Keratinocyte (primary cell): ENCODE measurements around the gene RFX8. TPM values are rescaled to one million over a fixed set of nuclear protein-coding genes. Genes with fewer than 3 reads are reported as not detected.
A peak's percentile ranks its signal among the peaks of the same experiment; 100 is the strongest.

Source experiments
- DNase-seq: peaks from one replicate; pipeline ENCODE4 v3.0.0-alpha.2; 2011; ENCODE audit warnings: low read depth, missing footprints, low spot score
- FAIRE-seq: peaks from 2 replicates; lab custom pipeline; 2011; peaks lifted over from hg19 to GRCh38; lab: Jason Lieb, UNC
- H2AFZ ChIP-seq: 2 replicates; pipeline ENCODE4 v1.6.0; 2012; ENCODE audit warnings: low read length, control low read depth, inconsistent platforms; ENCODE audit not compliant: control insufficient read depth
- H3K27ac ChIP-seq: 2 replicates; pipeline ENCODE4 v1.5.1; 2011; ENCODE audit warnings: low read length; ENCODE audit not compliant: control insufficient read depth, insufficient read depth
- H3K27me3 ChIP-seq: 3 replicates; pipeline ENCODE4 v1.6.0; 2011; ENCODE audit warnings: low read length; ENCODE audit not compliant: control insufficient read depth, insufficient read depth; ENCODE audit errors: extremely low read depth
- H3K36me3 ChIP-seq, 2 experiments: 2 replicates in 1 of 2; 3 replicates in 1 of 2; pipeline ENCODE4 v1.5.1; 2011; ENCODE audit warnings: low read length in 2 of 2, mild to moderate bottlenecking in 1 of 2; ENCODE audit not compliant: control insufficient read depth in 2 of 2, insufficient read depth in 2 of 2; ENCODE audit errors: extremely low read depth in 1 of 2
- H3K4me1 ChIP-seq: 3 replicates; pipeline ENCODE4 v1.5.1; 2011; ENCODE audit warnings: low read length; ENCODE audit not compliant: control insufficient read depth, insufficient read depth; ENCODE audit errors: extremely low read depth
- H3K4me2 ChIP-seq: 3 replicates; pipeline ENCODE4 v1.6.0; 2011; ENCODE audit warnings: low read depth, low read length; ENCODE audit not compliant: control insufficient read depth, insufficient read depth; ENCODE audit errors: extremely low read depth
- H3K4me3 ChIP-seq, 3 experiments: fragments of 200-600 bp in 1 of 3; sonication (generic) in 1 of 3; 2 replicates in 2 of 3; 3 replicates in 1 of 3; pipeline ENCODE4 v1.5.1; 2011 to 2016; ENCODE audit warnings: low read length in 3 of 3, mild to moderate bottlenecking in 3 of 3, control low read depth in 2 of 3, inconsistent platforms in 1 of 3, low read depth in 1 of 3, mixed read lengths in 1 of 3, mixed run types in 1 of 3, moderate library complexity in 1 of 3; ENCODE audit not compliant: control insufficient read depth in 2 of 3, insufficient read depth in 2 of 3; ENCODE audit errors: extremely low read depth in 1 of 3
- H3K79me2 ChIP-seq: 2 replicates; pipeline ENCODE4 v1.6.0; 2012; ENCODE audit warnings: low read length; ENCODE audit not compliant: control insufficient read depth, insufficient read depth
- H3K9ac ChIP-seq: 3 replicates; pipeline ENCODE4 v1.6.0; 2011; ENCODE audit warnings: low read length; ENCODE audit not compliant: control insufficient read depth, insufficient read depth; ENCODE audit errors: extremely low read depth
- H3K9me1 ChIP-seq: 3 replicates; pipeline ENCODE4 v1.6.0; 2011; ENCODE audit warnings: low read length; ENCODE audit not compliant: control insufficient read depth, insufficient read depth; ENCODE audit errors: extremely low read depth
- H3K9me3 ChIP-seq: 2 replicates; pipeline ENCODE4 v1.5.1; 2012; ENCODE audit warnings: low read depth, low read length; ENCODE audit not compliant: control insufficient read depth
- H4K20me1 ChIP-seq: 3 replicates; pipeline ENCODE4 v1.6.0; 2011; ENCODE audit warnings: low read length; ENCODE audit not compliant: control insufficient read depth, insufficient read depth; ENCODE audit errors: extremely low read depth
- EZH2 ChIP-seq: IDR thresholded peaks from one replicate; pipeline ENCODE4 v1.6.1; 2012; ENCODE audit warnings: inconsistent platforms, mild to moderate bottlenecking, low read length, moderate library complexity
- dilution Hi-C: fragments of 300-500 bp; cut with MboI; formaldehyde crosslinking; loops from one replicate; pipeline ENCODE4 v1.7.0; 2020; ENCODE audit warnings: low sequenced_read_pairs; ENCODE audit not compliant: extremely low pct_ligation_motif_present
- polyA plus RNA-seq, 5 experiments: library from polyadenylated mRNA; depleted of rRNA in 3 of 5; stranded (reverse) in 3 of 5; stranded (forward) in 1 of 5; unstranded in 1 of 5; fragments of >200 nt; gene quantifications; 1 replicate in 1 of 5; 2 replicates in 3 of 5; 3 replicates in 1 of 5; pipeline versions ENCODE4 v1.2.1 to v1.2.3, GENCODE V29; 2011 to 2012; ENCODE audit warnings: missing spikeins in 2 of 5, low read depth in 1 of 5, low replicate concordance in 1 of 5
- TF ChIP-seq, protein P1 (sequence below), 3 experiments: IDR thresholded peaks in 1 of 3; conservative IDR thresholded peaks in 1 of 3; optimal IDR thresholded peaks in 1 of 3; 2 replicates in 2 of 3; 3 replicates in 1 of 3; pipeline versions ENCODE3 to v1.5.1; 2011; ENCODE audit warnings: low read length in 3 of 3, mild to moderate bottlenecking in 3 of 3, moderate library complexity in 2 of 3, control low read depth in 1 of 3, inconsistent platforms in 1 of 3; ENCODE audit not compliant: insufficient read depth in 2 of 3; ENCODE audit errors: extremely low read depth in 1 of 3

The RFX8 gene
- polyA plus RNA-seq, 1 donor (not counting 4 experiments of a cell fraction or from before 2014, with no cell fraction given), result 0.05 TPM

DNA sequence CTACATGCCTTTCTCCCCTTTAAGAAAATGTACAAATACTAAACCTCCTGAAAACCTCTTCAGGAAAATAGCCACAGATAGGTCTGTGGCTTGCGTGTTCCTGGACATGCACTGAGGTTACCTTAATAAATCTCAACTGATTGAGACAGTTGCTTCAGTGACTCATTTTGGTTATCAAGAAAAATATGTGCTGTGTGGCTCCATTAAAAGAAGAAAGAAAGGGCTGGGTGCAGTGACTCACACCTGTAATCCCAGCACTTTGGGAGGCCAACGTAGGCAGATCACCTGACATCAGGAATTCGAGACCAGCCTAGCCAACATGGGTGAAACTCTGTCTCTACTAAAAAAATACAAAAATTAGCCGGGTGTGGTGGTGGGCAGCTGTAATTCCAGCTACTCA, 114.7 kb downstream of the RFX8 start:
- H3K4me1 ChIP-seq, result peaks cover 49% of the 10 kb centered on the region
- no peaks in the 10 kb centered on the region for H3K79me2 ChIP-seq
- H4K20me1 ChIP-seq, result no peaks in the 10 kb centered on the region
- DNase-seq, result no peak
- peak overlapping the region; percentile 43 for H3K9ac ChIP-seq
- H3K27me3 ChIP-seq, result no peaks in the 10 kb centered on the region
- no peaks in the 10 kb centered on the region for H3K36me3 ChIP-seq
- peak overlapping the region; percentile 68 for H3K4me2 ChIP-seq
- dilution Hi-C loops, result no loop called here
- H3K4me3 ChIP-seq, result no peak overlapping the region
- H3K27ac ChIP-seq, result peak overlapping the region; percentile 82
- peak; percentile 90 for FAIRE-seq
- TF ChIP-seq EZH2, result no peak
- TF ChIP-seq, protein P1, sequence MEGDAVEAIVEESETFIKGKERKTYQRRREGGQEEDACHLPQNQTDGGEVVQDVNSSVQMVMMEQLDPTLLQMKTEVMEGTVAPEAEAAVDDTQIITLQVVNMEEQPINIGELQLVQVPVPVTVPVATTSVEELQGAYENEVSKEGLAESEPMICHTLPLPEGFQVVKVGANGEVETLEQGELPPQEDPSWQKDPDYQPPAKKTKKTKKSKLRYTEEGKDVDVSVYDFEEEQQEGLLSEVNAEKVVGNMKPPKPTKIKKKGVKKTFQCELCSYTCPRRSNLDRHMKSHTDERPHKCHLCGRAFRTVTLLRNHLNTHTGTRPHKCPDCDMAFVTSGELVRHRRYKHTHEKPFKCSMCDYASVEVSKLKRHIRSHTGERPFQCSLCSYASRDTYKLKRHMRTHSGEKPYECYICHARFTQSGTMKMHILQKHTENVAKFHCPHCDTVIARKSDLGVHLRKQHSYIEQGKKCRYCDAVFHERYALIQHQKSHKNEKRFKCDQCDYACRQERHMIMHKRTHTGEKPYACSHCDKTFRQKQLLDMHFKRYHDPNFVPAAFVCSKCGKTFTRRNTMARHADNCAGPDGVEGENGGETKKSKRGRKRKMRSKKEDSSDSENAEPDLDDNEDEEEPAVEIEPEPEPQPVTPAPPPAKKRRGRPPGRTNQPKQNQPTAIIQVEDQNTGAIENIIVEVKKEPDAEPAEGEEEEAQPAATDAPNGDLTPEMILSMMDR (optimal IDR thresholded peaks at IDR 0.05 in 1 of 3, IDR thresholded peaks at IDR 0.05 in 1 of 3, conservative IDR thresholded peaks at IDR 0.05 in 1 of 3; ENCODE audit: extremely low read depth in 1 of 3, insufficient read depth in 2 of 3, low read length in 3 of 3), result no peak
- H3K9me1 ChIP-seq, result no peaks in the 10 kb centered on the region
- no peak overlapping the region for H2AFZ ChIP-seq
- no peaks in the 10 kb centered on the region for H3K9me3 ChIP-seq

DNA sequence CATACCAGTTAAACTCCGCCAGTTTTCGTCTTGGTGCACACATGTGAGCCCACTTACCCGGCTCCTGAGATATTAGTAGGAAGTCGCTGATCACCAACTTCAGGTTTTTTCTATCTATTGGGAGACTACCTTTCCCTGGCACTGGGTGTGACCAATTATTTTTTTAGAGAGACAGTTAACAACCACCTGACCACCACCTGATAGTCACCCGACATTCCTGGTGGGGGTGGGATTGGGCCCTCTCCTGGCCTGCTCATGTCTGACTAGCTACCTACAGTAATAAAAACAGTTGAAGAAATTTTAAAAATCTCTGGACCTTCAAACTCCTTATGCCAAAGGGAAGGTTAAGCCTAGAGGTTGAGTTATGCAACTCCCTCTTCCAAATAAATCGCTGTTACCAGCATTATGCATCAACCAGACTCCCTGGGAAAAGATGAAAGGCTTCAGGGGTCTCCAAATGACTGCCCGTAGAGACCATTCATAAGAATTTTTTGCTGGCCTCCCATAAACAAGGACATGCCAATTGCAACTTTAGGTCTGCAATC, 115.4 kb downstream of the RFX8 start:
- dilution Hi-C loops, result no loop called here
- no peaks in the 10 kb centered on the region for H4K20me1 ChIP-seq
- peak overlapping the region; percentile 68 for H3K4me2 ChIP-seq
- H3K27ac ChIP-seq, result peak overlapping the region; percentile 82
- H3K9me3 ChIP-seq, result no peaks in the 10 kb centered on the region
- H3K36me3 ChIP-seq, result no peaks in the 10 kb centered on the region
- H3K4me1 ChIP-seq, result peaks cover 54% of the 10 kb centered on the region
- H3K79me2 ChIP-seq, result no peaks in the 10 kb centered on the region
- no peaks in the 10 kb centered on the region for H3K27me3 ChIP-seq
- H2AFZ ChIP-seq, result no peak overlapping the region
- DNase-seq (no peak), FAIRE-seq (no peak)
- H3K9me1 ChIP-seq, result no peaks in the 10 kb centered on the region
- no peak for TF ChIP-seq EZH2
- TF ChIP-seq, protein P1 (optimal IDR thresholded peaks at IDR 0.05 in 1 of 3, IDR thresholded peaks at IDR 0.05 in 1 of 3, conservative IDR thresholded peaks at IDR 0.05 in 1 of 3; ENCODE audit: extremely low read depth in 1 of 3, insufficient read depth in 2 of 3, low read length in 3 of 3), result no peak
- H3K9ac ChIP-seq, result no peak overlapping the region
- H3K4me3 ChIP-seq, result no peak overlapping the region
